ENCODE results near the gene AGR3.

The AGR3 gene

DNA sequence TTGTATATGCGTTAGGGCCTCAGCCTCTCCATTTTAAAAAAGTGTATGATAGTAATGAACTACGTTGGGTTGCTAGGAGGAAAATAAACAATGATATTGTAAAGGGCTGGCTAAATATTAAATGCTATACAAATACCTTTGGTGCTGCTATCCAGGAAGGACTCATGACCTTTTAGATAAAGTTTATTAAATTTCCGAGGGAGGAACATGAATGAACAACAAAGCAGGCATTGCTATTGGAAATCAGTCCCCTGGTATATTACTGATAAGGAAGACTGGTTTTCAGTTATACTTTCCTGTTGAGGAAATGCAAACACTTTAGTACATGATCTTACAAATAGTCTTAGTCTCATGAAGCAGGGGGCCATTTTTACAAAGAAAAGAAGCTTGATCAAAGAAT is 59.8 kb downstream of the AGR3 start:
- DNase-seq, result no peak

DNA sequence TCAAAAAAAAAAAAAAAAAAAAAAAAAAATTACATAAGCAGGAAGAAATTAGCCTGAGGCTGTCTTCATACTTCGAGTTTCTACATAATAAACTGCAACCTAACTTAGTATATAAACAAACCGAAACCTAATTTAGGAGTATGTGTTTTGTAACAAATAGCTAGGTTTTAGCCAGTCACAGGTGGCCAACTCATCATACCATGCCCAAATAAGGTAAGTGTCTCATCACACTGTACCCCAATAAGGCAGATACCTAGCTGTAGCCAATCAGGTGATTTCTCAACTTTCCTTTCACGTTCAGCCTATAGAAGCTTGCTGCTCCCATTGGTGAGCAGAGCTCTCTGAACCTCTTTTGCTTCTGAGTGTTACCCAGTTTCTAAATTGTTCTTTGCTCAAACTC is 63.1 kb downstream of the AGR3 start:
- DNase-seq, result no peak

DNA sequence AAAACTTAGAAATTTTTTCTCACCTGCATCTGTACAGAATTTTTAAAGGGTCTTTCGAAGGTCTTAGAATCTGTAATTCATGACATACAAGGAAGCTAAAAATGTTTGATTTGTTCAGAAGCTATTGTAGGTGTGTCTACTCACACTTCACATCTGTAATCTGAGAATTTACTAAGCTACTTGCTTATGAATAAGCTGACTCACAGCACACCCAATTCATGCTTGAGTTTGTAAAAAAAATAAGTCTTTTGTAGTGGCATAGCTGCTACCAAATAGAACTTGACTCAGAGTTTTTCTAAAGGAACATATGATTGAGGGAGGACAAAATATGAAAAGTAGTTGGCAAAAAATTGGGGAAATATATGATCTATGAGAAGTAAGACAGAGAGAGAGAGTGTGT is 64.2 kb downstream of the AGR3 start:
- DNase-seq, result no peak

DNA sequence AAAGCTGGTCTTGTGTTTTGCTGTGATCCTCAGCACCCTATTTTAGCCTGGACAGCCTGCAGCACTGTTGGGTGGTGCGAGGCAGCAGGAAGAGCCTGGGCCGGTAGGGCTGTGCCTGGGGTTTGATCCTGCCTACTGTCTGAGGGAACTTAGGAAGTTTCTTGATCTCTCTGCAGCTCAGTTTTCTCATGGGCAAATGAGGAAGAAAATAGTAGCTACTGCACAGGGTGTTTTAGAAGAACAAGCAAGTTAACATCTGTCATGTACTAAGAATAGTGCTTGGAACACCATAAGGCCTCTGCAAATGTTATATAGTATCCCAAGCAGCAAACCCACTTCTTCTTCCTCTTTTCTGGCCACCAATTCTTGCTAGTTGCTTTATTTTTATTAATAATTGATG is 65.0 kb downstream of the AGR3 start:
- DNase-seq, result no peak

DNA sequence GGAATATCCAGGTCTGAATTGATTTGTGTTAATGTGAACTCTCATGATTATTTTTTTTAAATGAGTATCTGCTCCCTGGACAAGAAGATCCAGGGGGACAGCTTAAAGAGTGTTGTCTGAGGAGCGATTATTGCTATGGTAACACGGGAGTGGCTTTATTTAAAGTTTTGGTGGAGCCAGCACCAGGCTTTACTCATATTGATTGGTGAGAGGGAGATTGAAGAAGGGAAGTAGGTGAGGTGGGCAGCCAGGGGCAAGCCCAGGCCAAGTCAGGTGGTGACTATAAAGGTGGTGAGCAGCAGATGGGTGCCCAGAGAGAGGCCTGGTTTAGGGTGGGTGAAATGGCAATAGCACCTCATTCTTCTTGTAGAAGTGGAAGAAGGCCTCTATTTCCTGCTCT is 66.8 kb downstream of the AGR3 start:
- no peak for DNase-seq

DNA sequence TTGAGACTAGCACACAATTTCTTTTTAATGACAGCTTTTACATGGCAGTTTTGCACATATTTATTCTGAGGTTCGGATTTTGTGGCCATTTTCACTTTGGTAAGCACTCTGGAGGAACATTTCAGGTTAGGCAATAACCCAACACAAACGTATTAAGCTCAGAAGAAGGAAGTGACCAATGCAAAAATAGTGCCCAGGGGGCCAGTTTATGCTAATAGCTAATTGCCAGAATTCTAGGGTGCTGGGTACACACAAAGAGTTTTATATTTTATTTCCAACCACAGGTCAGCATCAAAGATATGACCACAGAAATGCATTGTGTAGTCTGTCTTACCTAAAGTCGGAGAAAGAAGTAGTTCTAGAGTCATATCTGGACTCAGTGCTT is 68.6 kb downstream of the AGR3 start:
- no peak for DNase-seq

DNA sequence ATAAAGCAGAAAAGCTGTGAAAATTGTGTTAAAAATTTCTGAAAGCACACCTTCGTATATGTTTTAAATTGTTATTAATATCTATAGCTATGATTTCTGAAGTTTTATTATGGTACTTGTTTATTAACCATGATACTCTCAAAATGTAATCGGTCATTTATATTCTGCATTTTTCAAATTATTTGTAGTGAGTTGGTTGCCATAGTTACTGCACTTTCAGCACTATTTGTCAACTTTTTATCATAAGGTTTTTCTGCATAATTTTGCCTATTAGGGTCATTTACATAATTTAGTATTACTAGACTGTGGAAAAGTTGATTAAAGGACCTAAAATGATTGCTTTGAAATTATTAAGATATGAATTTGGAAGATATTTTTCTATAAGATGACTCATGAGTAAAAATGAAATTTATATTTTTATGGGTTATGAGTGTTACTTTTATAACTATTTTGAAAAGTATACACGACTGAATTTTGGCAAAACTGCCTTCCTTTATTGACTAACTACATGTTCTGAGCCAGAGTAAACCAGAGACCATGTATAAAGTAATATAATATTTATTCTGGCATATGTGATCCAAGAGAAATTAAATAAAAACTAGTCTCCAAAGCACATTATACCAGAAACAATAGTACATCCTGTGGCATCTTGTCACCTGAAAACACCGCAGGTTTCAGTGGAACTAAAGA is 69.1 kb downstream of the AGR3 start:
- DNase-seq, result no peak

DNA sequence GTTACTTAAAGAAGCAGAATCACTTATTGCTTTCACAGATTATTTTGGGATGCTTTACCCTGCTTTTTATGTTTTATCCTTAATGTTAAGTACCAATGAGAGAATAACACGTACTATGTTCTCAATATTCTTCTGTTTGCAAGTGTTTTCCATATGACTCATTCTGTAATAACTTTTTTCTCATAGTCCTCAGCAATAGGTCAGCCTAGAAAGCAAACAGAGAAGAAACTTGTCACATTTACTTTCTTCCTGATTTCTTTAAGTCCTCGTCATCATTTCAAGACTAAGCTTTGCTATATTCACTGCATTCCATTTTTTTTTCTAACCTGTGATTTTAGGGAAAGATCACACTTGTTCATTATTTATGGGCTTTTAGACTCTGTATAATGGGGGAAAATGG is 70.2 kb downstream of the AGR3 start:
- no peak for DNase-seq

DNA sequence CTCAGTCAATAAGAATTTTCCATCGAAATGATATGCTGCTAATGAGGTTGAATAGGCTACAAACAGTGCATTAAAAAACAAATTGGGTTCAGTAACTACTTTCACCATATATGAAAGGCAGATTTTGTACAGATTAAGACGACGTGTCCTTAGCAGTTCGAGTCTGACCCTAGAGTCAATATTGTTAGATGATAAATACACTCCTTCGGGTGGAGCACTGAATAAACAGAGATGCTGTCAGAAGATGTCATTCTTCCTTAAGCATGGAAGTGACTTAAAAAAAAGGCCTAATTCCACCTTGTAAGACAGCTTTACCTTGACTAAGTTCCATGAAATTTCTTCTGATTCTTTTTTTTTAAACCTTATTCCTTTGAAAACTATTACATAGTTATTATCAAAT is 71.2 kb downstream of the AGR3 start:
- DNase-seq, result no peak

DNA sequence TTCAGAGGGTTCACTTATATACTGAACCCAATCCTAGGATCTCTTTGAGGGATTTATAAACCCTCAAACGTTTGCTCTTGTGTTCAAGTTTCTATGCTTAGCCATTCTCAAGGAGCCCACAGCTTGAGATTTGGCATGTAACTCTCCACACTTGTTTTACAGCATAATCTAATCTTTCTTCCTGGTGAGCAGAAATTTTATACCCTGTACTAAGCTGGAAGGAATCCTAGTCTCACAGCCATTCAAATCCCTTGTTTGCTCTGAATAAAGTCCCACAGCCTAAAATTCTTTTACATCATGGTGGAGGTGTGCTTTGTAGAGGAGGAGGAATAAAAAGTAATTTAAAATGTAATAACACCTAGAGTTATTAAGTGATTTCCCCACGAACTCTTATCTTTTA is 71.7 kb downstream of the AGR3 start:
- DNase-seq, result no peak
